ENCODE data around the gene CADM4.
"Not testable (repeated sequence)": the region's sequence is repeated elsewhere in the genome, so short reads cannot be mapped to it uniquely, and the experiment has no call there.

The CADM4 gene

GRCh38 chr19:43650276-43650675 is 10.6 kb upstream of the CADM4 start:
- H3K36me3 Mint-ChIP-seq (ENCODE audit: low read depth): peaks cover 27% of the 10 kb centered on the region
- H3K27me3 Mint-ChIP-seq; H3K27ac Mint-ChIP-seq; H3K4me3 Mint-ChIP-seq; H3K4me1 Mint-ChIP-seq (ENCODE audit: low read depth); H3K9me3 Mint-ChIP-seq; DNase-seq: not testable (repeated sequence)

- no peaks in the 10 kb centered on the region for H3K9me3 Mint-ChIP-seq
- H3K36me3 Mint-ChIP-seq (ENCODE audit: low read depth): peaks cover 22% of the 10 kb centered on the region
- no peak overlapping the region for H3K27ac Mint-ChIP-seq
- no peaks in the 10 kb centered on the region for H3K4me1 Mint-ChIP-seq (ENCODE audit: low read depth)
- H3K4me3 Mint-ChIP-seq: no peak overlapping the region
- no peak for DNase-seq
- no peaks in the 10 kb centered on the region for H3K27me3 Mint-ChIP-seq
Observed at GRCh38 chr19:43649514-43649913, 9.9 kb upstream of the CADM4 start.

- Mint-ChIP-seq H3K9me3 (no peaks in the 10 kb centered on the region), H3K4me3 (no peak overlapping the region), H3K36me3 (ENCODE audit: low read depth) (peaks cover 18% of the 10 kb centered on the region), H3K27ac (no peak overlapping the region), H3K27me3 (no peaks in the 10 kb centered on the region), H3K4me1 (ENCODE audit: low read depth) (no peaks in the 10 kb centered on the region)
- DNase-seq: no peak
Observed at GRCh38 chr19:43648633-43649032, 9.0 kb upstream of the CADM4 start.

- Mint-ChIP-seq H3K27ac (no peak overlapping the region), H3K9me3 (no peaks in the 10 kb centered on the region), H3K27me3 (peaks cover 14% of the 10 kb centered on the region)
Observed at GRCh38 chr19:43644181-43644580, 4.5 kb upstream of the CADM4 start.

GRCh38 chr19:43643326-43643725 is 3.7 kb upstream of the CADM4 start:
- H3K36me3 Mint-ChIP-seq (ENCODE audit: low read depth): peaks cover 5% of the 10 kb centered on the region
- no peak overlapping the region for H3K4me3 Mint-ChIP-seq
- peaks cover 23% of the 10 kb centered on the region for H3K27me3 Mint-ChIP-seq
- H3K27ac Mint-ChIP-seq: no peak overlapping the region
- peaks cover 12% of the 10 kb centered on the region for H3K4me1 Mint-ChIP-seq (ENCODE audit: low read depth)
- no peaks in the 10 kb centered on the region for H3K9me3 Mint-ChIP-seq
- DNase-seq: no peak

More at GRCh38 chr19:43644181-43644580, 4.5 kb upstream of the CADM4 start:
- DNase-seq: no peak
- H3K4me1 Mint-ChIP-seq (ENCODE audit: low read depth): peaks cover 8% of the 10 kb centered on the region
- H3K36me3 Mint-ChIP-seq (ENCODE audit: low read depth): peaks cover 9% of the 10 kb centered on the region
- no peak overlapping the region for H3K4me3 Mint-ChIP-seq

GRCh38 chr19:43642531-43642930 is 2.9 kb upstream of the CADM4 start:
- Mint-ChIP-seq H3K4me1 (ENCODE audit: low read depth) (peaks cover 12% of the 10 kb centered on the region), H3K4me3 (no peak overlapping the region), H3K27me3 (peaks cover 31% of the 10 kb centered on the region), H3K27ac (no peak overlapping the region), H3K9me3 (no peaks in the 10 kb centered on the region), H3K36me3 (ENCODE audit: low read depth) (peaks cover 5% of the 10 kb centered on the region)
- no peak for DNase-seq

- no peak for DNase-seq
- Mint-ChIP-seq H3K4me3 (peak overlapping the region; percentile 19), H3K36me3 (ENCODE audit: low read depth) (no peaks in the 10 kb centered on the region), H3K27ac (no peak overlapping the region), H3K9me3 (no peaks in the 10 kb centered on the region), H3K27me3 (peaks cover 40% of the 10 kb centered on the region), H3K4me1 (ENCODE audit: low read depth) (peaks cover 12% of the 10 kb centered on the region)
Observed at GRCh38 chr19:43641333-43641732, 1.7 kb upstream of the CADM4 start.

GRCh38 chr19:43640424-43640757 is 741 bp upstream of the CADM4 start:
- Mint-ChIP-seq H3K27ac (no peak overlapping the region), H3K4me1 (ENCODE audit: low read depth) (peaks cover 12% of the 10 kb centered on the region), H3K9me3 (no peaks in the 10 kb centered on the region), H3K36me3 (ENCODE audit: low read depth) (no peaks in the 10 kb centered on the region), H3K27me3 (peaks cover 43% of the 10 kb centered on the region), H3K4me3 (peak overlapping the region; percentile 63)
- no peak for DNase-seq

GRCh38 chr19:43638995-43639518 is 593 bp downstream of the CADM4 start:
- H3K4me3 Mint-ChIP-seq: peak overlapping the region; percentile 63
- peaks cover 15% of the 10 kb centered on the region for H3K4me1 Mint-ChIP-seq (ENCODE audit: low read depth)
- H3K27me3 Mint-ChIP-seq: peaks cover 48% of the 10 kb centered on the region
- peak overlapping the region; percentile 26 for H3K27ac Mint-ChIP-seq
- no peak for DNase-seq
- H3K36me3 Mint-ChIP-seq (ENCODE audit: low read depth): no peaks in the 10 kb centered on the region
- no peaks in the 10 kb centered on the region for H3K9me3 Mint-ChIP-seq

- Mint-ChIP-seq H3K36me3 (ENCODE audit: low read depth) (no peaks in the 10 kb centered on the region), H3K27me3 (peaks cover 48% of the 10 kb centered on the region), H3K9me3 (no peaks in the 10 kb centered on the region), H3K27ac (no peak overlapping the region), H3K4me1 (ENCODE audit: low read depth) (peaks cover 15% of the 10 kb centered on the region), H3K4me3 (peak overlapping the region; percentile 63)
- DNase-seq: no peak
Observed at GRCh38 chr19:43638214-43638994, 1.2 kb downstream of the CADM4 start.

GRCh38 chr19:43636121-43636683 is 3.4 kb downstream of the CADM4 start:
- H3K36me3 Mint-ChIP-seq (ENCODE audit: low read depth): no peaks in the 10 kb centered on the region
- H3K9me3 Mint-ChIP-seq: no peaks in the 10 kb centered on the region
- peaks cover 45% of the 10 kb centered on the region for H3K27me3 Mint-ChIP-seq
- H3K4me3 Mint-ChIP-seq: no peak overlapping the region
- no peak overlapping the region for H3K27ac Mint-ChIP-seq
- H3K4me1 Mint-ChIP-seq (ENCODE audit: low read depth): peaks cover 15% of the 10 kb centered on the region
- no peak for DNase-seq

GRCh38 chr19:43635561-43635940 is 4.1 kb downstream of the CADM4 start:
- not testable (repeated sequence) for H3K36me3 Mint-ChIP-seq (ENCODE audit: low read depth); H3K9me3 Mint-ChIP-seq; H3K4me3 Mint-ChIP-seq; H3K27ac Mint-ChIP-seq; DNase-seq
- Mint-ChIP-seq H3K4me1 (ENCODE audit: low read depth) (peaks cover 14% of the 10 kb centered on the region), H3K27me3 (peaks cover 41% of the 10 kb centered on the region)

- Mint-ChIP-seq H3K27me3 (peaks cover 36% of the 10 kb centered on the region), H3K36me3 (ENCODE audit: low read depth) (no peaks in the 10 kb centered on the region), H3K27ac (no peak overlapping the region), H3K4me1 (ENCODE audit: low read depth) (peaks cover 9% of the 10 kb centered on the region), H3K4me3 (no peak overlapping the region), H3K9me3 (no peaks in the 10 kb centered on the region)
- DNase-seq: no peak
Observed at GRCh38 chr19:43634872-43635560, 4.6 kb downstream of the CADM4 start.

- peaks cover 8% of the 10 kb centered on the region for H3K4me1 Mint-ChIP-seq (ENCODE audit: low read depth)
- peaks cover 34% of the 10 kb centered on the region for H3K27me3 Mint-ChIP-seq
- DNase-seq: no peak
- H3K9me3 Mint-ChIP-seq: no peaks in the 10 kb centered on the region
- H3K4me3 Mint-ChIP-seq: no peak overlapping the region
- no peaks in the 10 kb centered on the region for H3K36me3 Mint-ChIP-seq (ENCODE audit: low read depth)
- no peak overlapping the region for H3K27ac Mint-ChIP-seq
Observed at GRCh38 chr19:43634506-43634871, 5.2 kb downstream of the CADM4 start.

GRCh38 chr19:43634068-43634467 is 5.6 kb downstream of the CADM4 start:
- Mint-ChIP-seq H3K27ac (no peak overlapping the region), H3K4me3 (no peak overlapping the region), H3K4me1 (ENCODE audit: low read depth) (peaks cover 6% of the 10 kb centered on the region), H3K36me3 (ENCODE audit: low read depth) (no peaks in the 10 kb centered on the region), H3K27me3 (peaks cover 32% of the 10 kb centered on the region), H3K9me3 (no peaks in the 10 kb centered on the region)
- no peak for DNase-seq
